ENCODE measurements around the gene RSPO4. TPM values are rescaled to one million over a fixed set of nuclear protein-coding genes. Genes with fewer than 3 reads are reported as not detected.

RSPO4 gene
- total RNA-seq, 1 donor from 2014 or later: not detected

DNA sequence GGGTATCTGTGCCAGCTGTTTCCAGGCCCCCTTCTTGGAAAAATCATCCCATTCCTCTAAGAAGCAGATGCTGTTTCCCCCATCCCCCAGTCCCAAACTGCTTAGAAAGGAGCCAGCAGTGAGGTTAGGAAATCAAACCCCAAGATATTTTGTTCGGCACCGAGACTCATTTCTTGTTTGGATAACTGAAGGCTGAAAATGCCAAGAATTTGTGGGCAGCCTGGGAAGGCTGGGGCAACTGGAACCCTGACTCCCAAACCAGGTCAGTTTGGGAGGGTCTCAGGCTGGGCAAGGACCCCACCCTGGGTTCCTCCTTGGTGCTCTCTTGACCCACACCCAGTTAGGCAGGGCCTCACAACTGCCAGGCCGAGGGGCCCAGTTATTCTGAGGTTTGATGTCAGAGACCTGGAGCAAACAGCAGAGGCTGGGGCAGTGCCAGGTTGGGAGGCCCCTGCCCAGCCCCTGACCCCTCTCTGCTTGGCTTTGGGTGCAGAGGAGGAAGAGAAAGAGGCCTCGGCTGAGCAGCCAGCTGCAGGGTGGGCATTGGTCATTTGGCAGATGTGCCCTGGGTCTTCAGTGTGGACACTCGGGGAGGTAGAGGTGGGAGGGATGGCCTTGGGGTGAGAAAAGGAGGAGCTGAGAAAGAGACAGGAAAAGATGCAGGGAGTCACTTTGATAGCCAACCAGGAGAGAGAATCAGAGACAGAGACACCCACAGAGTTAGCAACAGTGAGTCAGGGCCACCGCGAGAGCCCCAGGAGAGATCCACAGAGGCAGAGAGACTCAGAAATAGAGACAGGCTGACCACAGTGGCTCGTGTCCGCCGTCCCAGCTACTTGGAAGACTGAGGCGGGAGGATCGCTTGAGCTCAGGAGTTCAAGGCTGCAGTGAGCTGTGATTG lies 91.0 kb downstream of the RSPO4 start:
- intact Hi-C loops (cut with micrococcal nuclease): no loop called here

GRCh38 chr20:910132-910869 lies 91.8 kb downstream of the RSPO4 start:
- intact Hi-C loops (cut with micrococcal nuclease): no loop called here

- intact Hi-C loops (cut with micrococcal nuclease): no loop called here
Measured at GRCh38 chr20:909641-910040, 92.5 kb downstream of the RSPO4 start.

Other genes with a start within 250 kb of the RSPO4 start
- not detected in 2 replicates for gene SLC52A3, start 233.8 kb downstream of the RSPO4 start, total RNA-seq
- gene FAM110A, start 168.6 kb downstream of the RSPO4 start, total RNA-seq: 19.1 and 19.4 TPM in 2 replicates
- not detected in 2 replicates for gene ANGPT4, start 86.0 kb downstream of the RSPO4 start, total RNA-seq
- gene PSMF1, start 116.3 kb upstream of the RSPO4 start, total RNA-seq: 152 and 161 TPM in 2 replicates
- 0.09 TPM in 1 of 2 replicates, not detected in the other for gene TMEM74B, start 182.7 kb upstream of the RSPO4 start, total RNA-seq
- gene C20orf202, start 201.1 kb upstream of the RSPO4 start, total RNA-seq: 0.11 TPM in 1 of 2 replicates, not detected in the other
- gene RAD21L1, start 223.7 kb upstream of the RSPO4 start, total RNA-seq: not detected in 2 replicates